Osteocyte (in vitro differentiated cells): ENCODE results near the gene MCM5. TPM values are rescaled to one million over a fixed set of nuclear protein-coding genes. Genes with fewer than 3 reads are reported as not detected.
"Not testable (repeated sequence)": the region's sequence is repeated elsewhere in the genome, so short reads cannot be mapped to it uniquely, and the experiment has no call there.

Source experiments
- DNase-seq: peaks from one replicate; pipeline ENCODE4 v3.0.0; 2021; ENCODE audit warnings: mixed read lengths; ENCODE audit not compliant: unreplicated experiment; ENCODE audit errors: extremely low spot score
- H3K27ac Mint-ChIP-seq: one replicate; pipeline ENCODE4 v1.8.0; 2021; ENCODE audit warnings: mild to moderate bottlenecking, mixed read lengths; ENCODE audit not compliant: unreplicated experiment
- H3K27me3 Mint-ChIP-seq: one replicate; pipeline ENCODE4 v1.8.0; 2021; ENCODE audit warnings: mixed read lengths; ENCODE audit not compliant: unreplicated experiment
- H3K36me3 Mint-ChIP-seq: one replicate; pipeline ENCODE4 v1.8.0; 2021; ENCODE audit warnings: mixed read lengths; ENCODE audit not compliant: unreplicated experiment
- H3K4me1 Mint-ChIP-seq: one replicate; pipeline ENCODE4 v1.8.0; 2021; ENCODE audit warnings: mixed read lengths; ENCODE audit not compliant: unreplicated experiment
- H3K4me3 Mint-ChIP-seq: one replicate; pipeline ENCODE4 v1.8.0; 2021; ENCODE audit warnings: mild to moderate bottlenecking, moderate library complexity, mixed read lengths; ENCODE audit not compliant: unreplicated experiment
- H3K9me3 Mint-ChIP-seq: one replicate; pipeline ENCODE4 v1.8.0; 2021; ENCODE audit warnings: mixed read lengths; ENCODE audit not compliant: unreplicated experiment
- total RNA-seq: library from RNA; stranded (reverse); gene quantifications from 2 replicates; pipeline ENCODE4 v1.2.1, GENCODE V29; 2021
- TF ChIP-seq, protein P1 (sequence below): fragments of 200-600 bp; sonication (generic); IDR thresholded peaks from 2 replicates; pipeline ENCODE4 v1.5.0; 2021; ENCODE audit warnings: antibody characterized with exemption, mild to moderate bottlenecking, moderate library complexity

The MCM5 gene
- total RNA-seq, 1 donor from 2014 or later = 28.5 TPM

DNA sequence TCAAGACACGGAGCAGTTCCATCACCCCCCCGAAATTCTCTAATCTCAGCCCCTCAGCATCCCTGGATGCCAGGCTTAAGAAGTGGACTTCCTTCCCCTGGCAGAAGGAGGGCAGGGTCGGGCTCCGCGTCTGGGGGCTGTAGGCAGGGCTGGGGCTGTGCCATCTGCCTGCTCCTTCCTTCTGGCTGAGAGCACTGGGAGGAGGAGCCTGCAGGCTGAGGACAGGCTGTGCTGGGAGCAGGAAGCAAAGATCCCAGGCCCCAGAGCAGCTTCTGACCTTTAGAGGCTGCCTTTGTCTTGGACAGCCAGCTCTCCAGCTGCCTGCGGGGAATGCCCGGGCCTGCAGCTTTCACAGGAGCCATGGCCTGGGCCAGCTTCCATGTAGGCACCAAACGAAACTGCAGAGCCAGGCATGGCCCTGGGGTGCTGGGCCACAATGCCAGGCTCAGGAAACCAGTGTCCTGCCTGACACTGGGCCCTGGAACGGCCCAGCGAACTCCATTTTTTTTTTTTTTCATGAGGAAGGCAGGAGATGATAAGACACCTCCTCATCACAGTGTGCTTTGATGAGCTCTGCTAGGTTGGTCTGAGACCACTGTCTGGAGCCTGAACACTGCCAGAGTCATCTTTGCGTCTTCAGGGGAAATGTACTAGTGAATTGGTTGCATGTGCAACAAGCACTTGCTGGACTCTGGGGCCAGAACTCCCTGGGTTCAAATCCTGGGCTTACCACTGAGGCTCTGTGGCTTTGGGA lies 67.9 kb downstream of the MCM5 start:
- H3K27ac Mint-ChIP-seq = peak overlapping the region; percentile 66
- no peaks in the 10 kb centered on the region for H3K36me3 Mint-ChIP-seq
- no peaks in the 10 kb centered on the region for H3K27me3 Mint-ChIP-seq
- H3K9me3 Mint-ChIP-seq = peaks cover 5% of the 10 kb centered on the region
- H3K4me1 Mint-ChIP-seq = peaks cover 10% of the 10 kb centered on the region
- no peak for DNase-seq
- TF ChIP-seq, protein P1, sequence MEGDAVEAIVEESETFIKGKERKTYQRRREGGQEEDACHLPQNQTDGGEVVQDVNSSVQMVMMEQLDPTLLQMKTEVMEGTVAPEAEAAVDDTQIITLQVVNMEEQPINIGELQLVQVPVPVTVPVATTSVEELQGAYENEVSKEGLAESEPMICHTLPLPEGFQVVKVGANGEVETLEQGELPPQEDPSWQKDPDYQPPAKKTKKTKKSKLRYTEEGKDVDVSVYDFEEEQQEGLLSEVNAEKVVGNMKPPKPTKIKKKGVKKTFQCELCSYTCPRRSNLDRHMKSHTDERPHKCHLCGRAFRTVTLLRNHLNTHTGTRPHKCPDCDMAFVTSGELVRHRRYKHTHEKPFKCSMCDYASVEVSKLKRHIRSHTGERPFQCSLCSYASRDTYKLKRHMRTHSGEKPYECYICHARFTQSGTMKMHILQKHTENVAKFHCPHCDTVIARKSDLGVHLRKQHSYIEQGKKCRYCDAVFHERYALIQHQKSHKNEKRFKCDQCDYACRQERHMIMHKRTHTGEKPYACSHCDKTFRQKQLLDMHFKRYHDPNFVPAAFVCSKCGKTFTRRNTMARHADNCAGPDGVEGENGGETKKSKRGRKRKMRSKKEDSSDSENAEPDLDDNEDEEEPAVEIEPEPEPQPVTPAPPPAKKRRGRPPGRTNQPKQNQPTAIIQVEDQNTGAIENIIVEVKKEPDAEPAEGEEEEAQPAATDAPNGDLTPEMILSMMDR = no peak
- H3K4me3 Mint-ChIP-seq = no peak overlapping the region

DNA sequence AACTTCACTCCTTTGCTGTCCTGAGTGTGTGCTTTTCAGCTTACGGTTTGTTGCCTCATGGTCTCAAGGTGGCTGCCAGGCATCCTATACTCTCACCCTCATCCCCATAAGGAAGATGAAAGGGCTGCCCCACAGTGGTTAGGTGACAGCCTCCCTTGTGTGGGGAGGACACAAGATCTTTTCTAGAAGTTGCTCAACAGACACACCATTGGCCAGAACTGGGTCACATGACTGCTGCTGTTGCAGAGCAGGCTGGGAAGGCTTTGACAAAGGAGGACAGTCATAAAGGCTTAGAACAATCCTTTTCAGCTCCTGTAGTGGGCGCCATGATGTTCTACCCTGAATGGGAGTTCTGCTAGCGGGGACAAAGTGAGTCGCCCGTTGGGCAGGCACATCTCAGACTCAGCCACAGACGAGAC lies 71.0 kb downstream of the MCM5 start:
- Mint-ChIP-seq H3K4me1 (peaks cover 10% of the 10 kb centered on the region), H3K4me3 (no peak overlapping the region), H3K27ac (no peak overlapping the region), H3K27me3 (no peaks in the 10 kb centered on the region), H3K9me3 (no peaks in the 10 kb centered on the region), H3K36me3 (no peaks in the 10 kb centered on the region)
- DNase-seq = no peak
- TF ChIP-seq, protein P1 = no peak

DNA sequence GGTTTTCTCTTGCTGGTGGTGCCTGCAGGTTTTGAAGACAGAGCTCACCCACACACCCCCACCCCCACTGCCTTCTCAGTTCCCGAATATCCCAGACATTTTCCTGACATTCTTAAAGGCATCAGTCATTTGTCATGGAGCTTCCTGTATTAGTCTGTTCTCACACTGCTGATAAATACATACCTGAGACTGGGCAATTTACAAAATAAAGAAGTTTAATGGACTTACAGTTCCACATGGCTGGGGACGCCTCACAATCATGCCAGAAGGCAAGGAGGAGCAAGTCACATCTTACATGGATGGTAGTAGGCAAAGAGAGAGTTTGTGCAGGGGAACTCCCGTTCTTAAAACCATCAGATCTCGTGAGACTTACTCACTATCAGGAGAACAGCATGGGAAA lies 71.6 kb downstream of the MCM5 start:
- not testable (repeated sequence) for DNase-seq, H3K9me3 Mint-ChIP-seq, H3K27me3 Mint-ChIP-seq, H3K36me3 Mint-ChIP-seq, H3K4me3 Mint-ChIP-seq, H3K27ac Mint-ChIP-seq
- H3K4me1 Mint-ChIP-seq = peaks cover 10% of the 10 kb centered on the region

DNA sequence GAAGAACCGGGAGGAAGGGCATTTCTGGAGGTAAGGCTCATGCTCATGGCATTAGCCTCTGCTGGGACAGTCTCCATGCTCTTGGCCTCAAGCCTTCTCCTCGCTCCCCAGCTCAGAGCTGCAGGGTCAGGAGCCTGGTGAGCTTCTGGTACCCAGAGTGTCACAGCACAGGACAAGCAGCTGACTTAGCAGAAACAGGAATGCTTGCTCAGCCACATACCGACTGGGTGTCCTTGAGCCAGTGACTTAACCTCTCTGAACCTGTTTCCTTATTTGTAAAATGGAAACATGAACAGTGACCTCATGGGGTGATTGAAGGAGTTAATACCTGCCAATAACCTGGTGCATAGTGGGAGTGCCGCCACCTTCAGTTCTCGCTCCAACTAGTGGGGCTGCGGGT lies 72.5 kb downstream of the MCM5 start:
- H3K4me1 Mint-ChIP-seq = peaks cover 10% of the 10 kb centered on the region
- DNase-seq = no peak
- TF ChIP-seq, protein P1 = no peak
- no peaks in the 10 kb centered on the region for H3K9me3 Mint-ChIP-seq
- no peak overlapping the region for H3K4me3 Mint-ChIP-seq
- H3K27ac Mint-ChIP-seq = no peak overlapping the region
- no peaks in the 10 kb centered on the region for H3K36me3 Mint-ChIP-seq
- H3K27me3 Mint-ChIP-seq = peaks cover 3% of the 10 kb centered on the region

DNA sequence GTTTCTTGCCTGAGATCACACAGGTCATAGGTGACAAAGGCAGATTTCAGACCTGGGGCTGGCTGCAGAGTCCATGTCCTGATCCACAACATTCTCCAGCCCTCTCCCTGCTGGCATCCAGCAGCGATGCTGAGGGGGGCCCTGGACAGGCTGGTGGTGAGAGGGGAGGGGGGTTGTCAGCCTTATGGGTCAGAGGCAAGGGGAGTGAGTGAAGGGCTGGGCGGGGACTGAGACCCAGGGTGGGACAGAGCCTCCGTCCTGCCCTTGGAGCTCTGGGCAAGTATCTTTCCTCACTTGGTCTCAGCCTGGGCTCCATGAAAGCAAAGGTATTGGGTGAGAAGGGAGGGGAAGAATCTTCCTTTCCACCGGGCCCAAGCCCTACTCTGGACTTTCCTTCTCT lies 74.0 kb downstream of the MCM5 start:
- Mint-ChIP-seq H3K36me3 (no peaks in the 10 kb centered on the region), H3K27ac (no peak overlapping the region), H3K4me3 (no peak overlapping the region), H3K9me3 (no peaks in the 10 kb centered on the region), H3K4me1 (peaks cover 4% of the 10 kb centered on the region), H3K27me3 (peaks cover 3% of the 10 kb centered on the region)
- TF ChIP-seq, protein P1 = no peak
- no peak for DNase-seq

Other genes starting within 250 kb of the MCM5 start
- gene HMGXB4, start 142.6 kb upstream of the MCM5 start, total RNA-seq = 25.7 and 26.8 TPM in 2 replicates
- gene TOM1, start 100.2 kb upstream of the MCM5 start, total RNA-seq = 55.5 and 57.6 TPM in 2 replicates
- gene HMOX1, start 19.0 kb upstream of the MCM5 start, total RNA-seq = 37.2 and 44.3 TPM in 2 replicates
- not detected in 2 replicates for gene RASD2, start 140.7 kb downstream of the MCM5 start, total RNA-seq
- not detected in 2 replicates for gene MB, start 217.2 kb downstream of the MCM5 start, total RNA-seq
- gene APOL6, start 248.3 kb downstream of the MCM5 start, total RNA-seq = 11.8 and 14.3 TPM in 2 replicates